Measurements from ENCODE around the gene MRPL24.
"Not testable (repeated sequence)": the region's sequence is repeated elsewhere in the genome, so short reads cannot be mapped to it uniquely, and the experiment has no call there.

Gene MRPL24

DNA sequence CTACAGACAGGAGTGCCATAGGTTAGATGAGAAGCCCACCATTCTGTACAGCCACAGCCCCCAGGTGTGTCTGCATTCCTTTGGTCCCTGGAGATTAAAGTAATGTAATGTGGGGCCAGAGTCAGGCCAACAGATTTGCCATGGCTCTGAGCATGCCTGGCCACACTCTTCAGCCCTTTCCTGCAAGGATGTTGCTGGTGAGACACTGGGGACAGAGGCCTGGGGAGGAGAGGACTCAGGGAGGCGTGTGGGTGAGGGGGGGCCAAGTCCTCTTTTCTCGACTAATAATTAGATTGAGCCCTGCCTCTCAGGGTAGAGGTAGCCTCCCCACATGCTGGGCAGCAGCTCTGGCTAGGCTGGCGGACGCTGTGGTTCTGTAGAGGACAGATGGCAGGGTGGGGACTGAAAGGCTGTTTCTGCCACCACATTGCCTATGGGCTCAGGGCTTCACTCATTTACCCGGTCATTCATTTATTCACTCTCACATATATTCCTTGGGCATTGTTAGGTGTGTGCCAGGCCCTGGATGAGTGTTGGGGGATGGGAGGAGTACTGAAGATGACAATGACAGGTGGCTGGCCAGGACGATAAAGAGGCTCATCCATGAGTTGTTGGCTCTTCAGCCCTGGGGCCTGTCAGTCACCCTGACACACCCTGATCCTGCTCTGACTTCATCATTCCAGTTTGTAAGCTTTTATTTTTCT, 19.4 kb upstream of the MRPL24 start:
- H4K20me1 ChIP-seq (ENCODE audit: insufficient read depth): no peaks in the 10 kb centered on the region
- H3K27ac ChIP-seq: no peak overlapping the region
- TF ChIP-seq CTCF (conservative IDR thresholded peaks at IDR 0.05; ENCODE audit: low read depth, low read length): no peak

GRCh38 chr1:156757572-156758253, 16.8 kb upstream of the MRPL24 start:
- H3K27me3 ChIP-seq (ENCODE audit: insufficient read depth, low read depth); H4K20me1 ChIP-seq (ENCODE audit: insufficient read depth); H2AFZ ChIP-seq (ENCODE audit: low read depth); H3K27ac ChIP-seq; H3K4me3 ChIP-seq (IDR thresholded peaks at IDR 0.05; ENCODE audit: insufficient read depth, low read depth, low read length); H3K4me2 ChIP-seq; H3K36me3 ChIP-seq (ENCODE audit: insufficient read depth); H3K9ac ChIP-seq: not testable (repeated sequence)
- H3K79me2 ChIP-seq (ENCODE audit: insufficient read depth, low read depth): peaks cover 15% of the 10 kb centered on the region
- peaks cover 13% of the 10 kb centered on the region for H3K4me1 ChIP-seq (ENCODE audit: low read depth, poor library complexity, severe bottlenecking)

More for the DNA sequence above, 19.4 kb upstream of the MRPL24 start:
- Histone ChIP-seq H3K4me1 (ENCODE audit: low read depth, poor library complexity, severe bottlenecking) (no peaks in the 10 kb centered on the region), H3K4me2 (no peak overlapping the region), H2AFZ (ENCODE audit: low read depth) (no peak overlapping the region), H3K4me3 (IDR thresholded peaks at IDR 0.05; ENCODE audit: insufficient read depth, low read depth, low read length) (no peak overlapping the region), H3K79me2 (ENCODE audit: insufficient read depth, low read depth) (no peaks in the 10 kb centered on the region; the same call in 1 of the 2 replicates), H3K9ac (no peak overlapping the region), H3K36me3 (ENCODE audit: insufficient read depth) (no peaks in the 10 kb centered on the region), H3K27me3 (ENCODE audit: insufficient read depth, low read depth) (no peaks in the 10 kb centered on the region)

- Histone ChIP-seq H3K27ac (no peak overlapping the region), H3K4me1 (ENCODE audit: low read depth, poor library complexity, severe bottlenecking) (peaks cover 16% of the 10 kb centered on the region), H3K4me2 (no peak overlapping the region), H3K4me3 (IDR thresholded peaks at IDR 0.05; ENCODE audit: insufficient read depth, low read depth, low read length) (no peak overlapping the region), H4K20me1 (ENCODE audit: insufficient read depth) (no peaks in the 10 kb centered on the region), H3K79me2 (ENCODE audit: insufficient read depth, low read depth) (peaks cover 25% of the 10 kb centered on the region), H3K27me3 (ENCODE audit: insufficient read depth, low read depth) (no peaks in the 10 kb centered on the region), H2AFZ (ENCODE audit: low read depth) (no peak overlapping the region), H3K9ac (no peak overlapping the region), H3K36me3 (ENCODE audit: insufficient read depth) (no peaks in the 10 kb centered on the region)
- no peak for TF ChIP-seq CTCF (conservative IDR thresholded peaks at IDR 0.05; ENCODE audit: low read depth, low read length)
Observed at GRCh38 chr1:156756355-156756754, 15.5 kb upstream of the MRPL24 start.

GRCh38 chr1:156755527-156755950, 14.7 kb upstream of the MRPL24 start:
- H3K27ac ChIP-seq: no peak overlapping the region
- peaks cover 32% of the 10 kb centered on the region for H3K79me2 ChIP-seq (ENCODE audit: insufficient read depth, low read depth)

More at GRCh38 chr1:156755527-156755950, 14.7 kb upstream of the MRPL24 start:
- no peak for TF ChIP-seq CTCF (conservative IDR thresholded peaks at IDR 0.05; ENCODE audit: low read depth, low read length)
- Histone ChIP-seq H3K36me3 (ENCODE audit: insufficient read depth) (no peaks in the 10 kb centered on the region), H3K4me3 (IDR thresholded peaks at IDR 0.05; ENCODE audit: insufficient read depth, low read depth, low read length) (no peak overlapping the region), H3K27me3 (ENCODE audit: insufficient read depth, low read depth) (no peaks in the 10 kb centered on the region), H3K9ac (no peak overlapping the region), H3K4me2 (no peak overlapping the region), H4K20me1 (ENCODE audit: insufficient read depth) (no peaks in the 10 kb centered on the region), H3K4me1 (ENCODE audit: low read depth, poor library complexity, severe bottlenecking) (peaks cover 16% of the 10 kb centered on the region), H2AFZ (ENCODE audit: low read depth) (no peak overlapping the region)
